NCI-H524 treated with DMSO at 0.1 percent for 48 hours (cell line): ENCODE results near the gene ZIC4.

Experiments
- DNase-seq: peaks from one replicate; lab custom pipeline; 2025; lab: John Stamatoyannopoulos, UW

The ZIC4 gene

GRCh38 chr3:147404800-147405230 lies 1.5 kb downstream of the ZIC4 start:
- no peak for DNase-seq

DNA sequence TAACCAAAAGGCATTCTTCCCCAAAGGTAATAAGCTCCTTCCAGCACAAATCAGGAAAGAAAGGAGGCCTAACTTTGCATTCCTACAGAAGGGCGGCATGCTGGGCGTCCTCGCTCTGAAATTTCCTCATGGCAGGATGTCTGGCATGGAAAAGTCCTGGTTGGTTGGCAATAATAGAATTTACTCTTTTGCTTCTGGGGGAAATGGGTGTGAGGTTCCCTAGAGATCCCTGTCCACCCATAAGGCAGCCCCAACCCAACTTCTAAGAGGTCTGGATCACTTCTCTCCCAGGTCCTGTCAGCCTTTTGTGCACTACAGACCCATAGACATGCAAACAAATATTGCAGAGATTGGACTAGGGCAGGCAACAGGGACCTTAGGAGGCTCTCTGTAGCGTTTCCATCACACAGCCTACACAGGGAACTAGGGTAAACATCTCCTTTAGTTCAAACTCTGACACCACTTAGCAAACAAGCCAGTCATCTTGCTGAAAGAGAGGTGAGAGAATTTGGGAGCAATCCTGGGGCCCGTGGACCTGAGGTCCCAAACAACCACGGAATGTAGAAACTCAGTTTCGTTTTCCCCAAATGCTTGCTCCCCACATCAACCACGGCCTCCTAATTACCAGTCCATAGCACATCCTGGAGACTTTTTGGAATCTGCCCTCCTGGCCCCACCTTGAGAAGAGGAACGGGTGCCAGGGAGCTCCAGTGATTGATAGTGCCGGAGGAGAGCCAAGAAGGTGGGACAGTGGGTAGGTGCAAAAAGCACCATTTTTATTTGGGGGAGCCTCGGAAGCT lies 2.1 kb downstream of the ZIC4 start:
- DNase-seq: no peak

DNA sequence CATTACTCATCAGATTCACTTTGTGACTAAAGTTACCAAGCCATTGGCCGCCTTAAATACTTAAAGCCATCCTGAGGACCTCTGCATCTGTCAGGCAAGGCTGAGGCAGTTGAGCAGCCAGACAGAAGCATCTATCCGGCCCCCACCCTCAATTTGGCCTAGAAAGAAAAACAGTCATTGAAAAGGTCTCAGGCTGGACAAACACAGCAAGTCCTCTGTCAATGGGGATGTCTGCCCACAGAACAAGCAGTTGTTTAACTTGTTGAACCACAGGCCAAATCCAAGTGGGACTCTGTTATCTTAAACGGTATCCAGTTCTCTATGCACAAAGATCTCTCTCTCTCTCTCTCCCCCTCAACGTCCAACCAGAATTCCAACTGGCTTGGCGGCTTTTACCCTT lies 2.8 kb downstream of the ZIC4 start:
- no peak for DNase-seq

DNA sequence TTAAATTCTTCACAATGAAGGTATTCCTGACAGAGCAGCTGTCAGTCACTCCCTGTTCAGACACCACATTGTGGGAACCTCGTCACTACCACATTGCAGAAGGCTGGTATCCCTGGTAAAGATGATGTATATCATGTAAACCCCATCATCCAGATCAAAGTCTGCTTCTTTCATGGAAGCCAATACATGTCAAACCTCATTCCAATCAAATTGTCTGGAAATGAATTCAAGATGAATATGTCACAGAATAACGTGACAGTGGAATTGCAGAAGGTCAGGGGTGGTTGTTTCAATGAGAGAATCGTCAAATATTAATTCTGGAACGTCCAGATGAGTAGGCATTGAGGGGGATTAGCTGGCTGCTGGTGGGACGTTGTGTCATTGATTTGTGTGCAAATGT lies 4.2 kb downstream of the ZIC4 start:
- DNase-seq: no peak

GRCh38 chr3:147401421-147401820 lies 4.9 kb downstream of the ZIC4 start:
- no peak for DNase-seq

DNA sequence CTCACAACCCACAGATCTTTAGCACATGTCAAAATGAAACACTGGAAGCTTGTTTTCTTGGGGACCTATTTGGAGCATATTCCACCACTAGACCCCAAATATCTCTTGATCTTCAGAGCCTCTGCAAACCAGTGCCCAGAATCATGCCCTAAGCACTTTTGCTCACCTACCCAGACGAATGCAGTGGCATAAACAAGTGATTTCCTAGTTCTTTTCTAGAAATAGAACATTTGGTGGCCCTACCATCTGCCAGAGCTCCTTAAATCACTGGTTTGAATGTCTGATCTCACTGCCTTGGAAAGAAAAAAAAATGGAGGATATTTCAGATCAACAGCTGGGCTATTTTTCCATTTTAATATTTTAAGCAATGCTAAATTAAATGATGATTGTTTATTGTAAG lies 5.3 kb downstream of the ZIC4 start:
- no peak for DNase-seq

DNA sequence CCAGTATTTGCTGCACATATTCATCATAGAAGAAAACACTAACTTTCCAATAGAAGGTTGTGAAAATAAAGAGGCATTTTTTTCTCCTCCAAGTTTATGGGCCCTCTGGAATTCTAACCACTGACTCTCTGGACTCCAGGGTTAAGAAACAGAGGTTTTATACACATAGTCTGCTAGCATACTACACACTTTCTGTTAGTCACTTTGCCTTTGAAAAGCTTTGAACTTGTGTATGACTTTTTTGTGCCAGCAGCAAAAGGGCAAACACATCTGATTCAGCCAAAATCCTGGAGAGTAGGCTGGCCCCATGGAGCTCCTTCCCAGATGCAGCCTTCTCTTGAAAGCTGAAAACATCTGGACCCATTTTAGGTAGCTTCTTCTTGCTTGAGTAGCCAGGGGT lies 6.2 kb downstream of the ZIC4 start:
- no peak for DNase-seq

GRCh38 chr3:147398813-147399534 lies 7.4 kb downstream of the ZIC4 start:
- DNase-seq: peak; percentile 38

GRCh38 chr3:147397875-147398812 lies 8.2 kb downstream of the ZIC4 start:
- DNase-seq: no peak

- DNase-seq: no peak
These were observed 9.0 kb downstream of the ZIC4 start for GRCh38 chr3:147397155-147397874.

DNA sequence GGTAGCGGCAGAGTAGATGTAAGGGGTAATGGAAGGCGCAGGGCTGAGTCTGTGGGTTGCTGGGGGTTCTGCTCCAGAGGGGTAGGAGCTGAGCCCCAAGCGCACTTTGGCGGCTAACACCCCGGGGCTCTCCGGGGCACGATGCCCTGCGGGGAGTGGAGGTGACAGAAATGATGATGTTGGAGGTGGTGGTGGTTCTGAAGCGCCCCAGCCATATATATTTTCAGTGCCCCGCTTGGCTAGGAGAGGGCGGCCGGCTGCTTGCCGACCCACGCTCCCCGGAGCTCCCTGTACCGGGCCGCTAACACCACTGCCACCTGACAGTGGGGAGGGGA lies 9.7 kb downstream of the ZIC4 start:
- no peak for DNase-seq

- no peak for DNase-seq
These were observed 10.2 kb downstream of the ZIC4 start for GRCh38 chr3:147395899-147396711.

DNA sequence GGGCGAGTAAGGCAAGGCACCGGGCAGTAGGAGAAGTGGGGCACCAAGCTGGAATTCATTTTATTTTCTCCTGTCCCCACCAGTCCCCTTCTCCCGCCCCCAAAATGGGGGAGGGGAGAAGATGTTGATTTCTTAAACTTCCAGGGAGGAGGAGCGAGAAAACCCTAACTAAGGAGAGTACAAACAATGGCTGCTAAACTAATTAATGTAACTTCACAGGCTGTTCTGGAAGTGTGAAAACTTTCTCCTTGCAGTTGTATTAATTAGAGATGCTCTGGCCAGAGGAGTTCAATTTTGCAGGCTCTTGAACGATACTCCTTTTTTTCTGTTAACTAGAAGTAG lies 11.5 kb downstream of the ZIC4 start:
- no peak for DNase-seq

GRCh38 chr3:147393943-147394883 lies 12.1 kb downstream of the ZIC4 start:
- no peak for DNase-seq

GRCh38 chr3:147393261-147393942 lies 12.9 kb downstream of the ZIC4 start:
- no peak for DNase-seq

DNA sequence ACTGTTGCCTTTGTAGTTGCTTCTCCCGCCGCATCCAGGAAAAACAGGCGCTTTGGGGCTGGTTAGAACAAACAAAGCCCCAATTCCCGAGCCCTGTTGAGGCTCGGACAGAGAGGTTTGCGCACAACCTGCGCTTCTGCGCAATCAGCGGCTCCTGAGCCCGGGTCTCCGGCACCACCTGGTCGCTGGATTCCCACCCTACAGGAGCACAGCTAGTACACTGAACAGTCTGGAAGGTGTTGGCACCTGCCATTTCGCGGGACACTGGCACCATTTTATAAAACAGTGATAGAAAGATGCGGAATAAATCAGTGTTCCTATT lies 13.8 kb downstream of the ZIC4 start:
- no peak for DNase-seq

GRCh38 chr3:147391781-147392624 lies 14.3 kb downstream of the ZIC4 start:
- DNase-seq: peak; percentile 86
